HAP-1 (cell line): Measurements from ENCODE around the gene GAS7.
"Not testable (repeated sequence)": the region's sequence is repeated elsewhere in the genome, so short reads cannot be mapped to it uniquely, and the experiment has no call there.

ENCODE experiments used
- DNase-seq, 2 experiments: peaks; one replicate each; pipeline ENCODE4 v3.0.0-alpha.2; 2016 to 2020; ENCODE audit warnings: low spot score in 2 of 2
- H3K27me3 ChIP-seq: fragments of 250-450 bp; sonication (Bioruptor Pico); 2 replicates; pipeline ENCODE4 v1.5.1; 2020; ENCODE audit warnings: low read depth, mild to moderate bottlenecking, moderate library complexity
- H3K36me3 ChIP-seq: fragments of 250-450 bp; sonication (Bioruptor Pico); replicated peaks from 2 replicates; pipeline ENCODE4 v1.5.1; 2020; ENCODE audit warnings: mild to moderate bottlenecking
- H3K4me1 ChIP-seq: fragments of 250-450 bp; sonication (Bioruptor Pico); 2 replicates; pipeline ENCODE4 v1.5.1; 2020; ENCODE audit warnings: mild to moderate bottlenecking
- H3K4me3 ChIP-seq: fragments of 250-450 bp; sonication (Bioruptor Pico); 2 replicates; pipeline ENCODE4 v1.5.1; 2020; ENCODE audit warnings: mild to moderate bottlenecking, moderate library complexity
- H3K9me3 ChIP-seq: fragments of 250-450 bp; sonication (Bioruptor Pico); 2 replicates; pipeline ENCODE4 v1.5.1; 2020; ENCODE audit warnings: mild to moderate bottlenecking, moderate library complexity
- in situ Hi-C: fragments of 300-500 bp; cut with MboI; formaldehyde crosslinking; loops from 3 replicates; pipeline ENCODE4 v1.14.3; 2020; ENCODE audit warnings: low sequenced_read_pairs, inconsistent platforms, mixed read lengths

Gene GAS7

DNA sequence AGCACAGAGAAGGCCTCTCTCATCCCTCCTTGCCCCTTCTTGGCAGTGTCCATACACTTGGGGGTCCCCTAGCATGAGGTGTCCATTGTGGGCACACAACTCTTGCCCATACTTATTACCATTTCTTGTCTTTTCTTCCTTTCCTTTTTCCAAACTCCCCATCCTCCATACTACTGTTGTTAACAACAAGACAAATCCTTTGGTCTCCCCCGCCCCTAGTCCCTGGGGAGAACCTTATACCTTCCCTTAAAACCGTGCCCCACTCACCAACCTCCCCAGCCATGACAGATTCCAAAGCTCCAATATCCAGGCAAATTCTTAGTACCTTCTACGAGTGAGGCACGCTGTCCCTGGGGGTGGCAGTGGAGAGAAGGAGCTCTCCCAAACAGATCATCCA is 82.9 kb downstream of the GAS7 start:
- in situ Hi-C loops, result no loop called here
- Histone ChIP-seq H3K4me1 (no peaks in the 10 kb centered on the region), H3K27me3 (no peaks in the 10 kb centered on the region), H3K9me3 (no peaks in the 10 kb centered on the region), H3K36me3 (no peaks in the 10 kb centered on the region), H3K4me3 (no peak overlapping the region)
- no peak for DNase-seq

DNA sequence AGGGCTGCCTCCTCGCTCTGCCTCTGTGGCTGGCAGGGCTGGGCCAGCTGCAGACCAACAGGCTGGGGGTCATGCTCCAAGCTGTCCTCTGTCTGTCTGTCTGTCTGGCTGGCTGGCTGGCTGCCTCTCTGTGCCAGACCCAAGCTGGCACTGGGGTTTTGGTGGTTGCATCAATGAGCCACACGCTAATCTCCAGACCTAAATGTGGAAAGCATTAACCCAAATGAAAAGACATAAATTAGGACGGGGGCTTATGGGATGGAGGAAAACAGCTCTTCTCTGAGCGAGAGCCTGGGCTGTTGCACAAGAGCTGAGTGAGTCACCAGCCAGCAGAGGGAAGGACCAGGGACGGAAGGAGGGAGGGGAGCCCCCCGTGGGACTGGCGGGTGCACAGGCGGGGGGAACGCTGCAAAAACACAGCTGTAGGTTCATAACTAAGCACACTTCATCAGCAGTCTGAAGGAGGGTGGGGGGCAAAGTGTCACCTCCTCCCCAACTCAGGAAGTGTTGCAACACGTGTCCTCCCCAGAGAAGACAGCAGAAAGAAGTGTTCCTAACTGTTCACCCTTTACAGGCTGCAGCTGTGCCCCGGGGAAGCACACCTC is 83.4 kb downstream of the GAS7 start:
- in situ Hi-C loops, result no loop called here
- DNase-seq, result no peak
- no peaks in the 10 kb centered on the region for H3K4me1 ChIP-seq
- H3K4me3 ChIP-seq, result no peak overlapping the region
- H3K27me3 ChIP-seq, result no peaks in the 10 kb centered on the region
- H3K36me3 ChIP-seq, result no peaks in the 10 kb centered on the region
- H3K9me3 ChIP-seq, result no peaks in the 10 kb centered on the region

DNA sequence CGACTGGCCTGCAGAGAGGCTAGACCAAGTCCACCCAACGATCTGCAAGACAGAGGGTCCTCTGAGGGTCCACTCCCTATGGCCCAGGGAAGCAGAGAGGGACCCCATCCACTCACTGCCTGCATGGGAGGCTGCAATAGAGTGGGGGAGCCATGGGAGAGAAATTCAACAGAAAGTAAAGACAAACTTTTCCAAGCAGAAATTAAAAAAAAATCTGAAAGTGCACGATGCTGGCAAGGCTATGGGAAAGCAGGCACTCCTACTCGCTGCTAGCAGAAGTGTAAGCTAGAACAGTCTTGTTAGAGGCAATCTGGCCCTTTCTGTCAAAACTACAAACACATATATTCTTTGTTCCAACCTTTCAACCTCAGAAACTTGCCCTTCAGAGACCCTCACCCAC is 85.4 kb downstream of the GAS7 start:
- no peaks in the 10 kb centered on the region for H3K9me3 ChIP-seq
- no peak for DNase-seq
- H3K4me1 ChIP-seq, result no peaks in the 10 kb centered on the region
- in situ Hi-C loops, result no loop called here
- no peaks in the 10 kb centered on the region for H3K36me3 ChIP-seq
- no peaks in the 10 kb centered on the region for H3K27me3 ChIP-seq
- no peak overlapping the region for H3K4me3 ChIP-seq

DNA sequence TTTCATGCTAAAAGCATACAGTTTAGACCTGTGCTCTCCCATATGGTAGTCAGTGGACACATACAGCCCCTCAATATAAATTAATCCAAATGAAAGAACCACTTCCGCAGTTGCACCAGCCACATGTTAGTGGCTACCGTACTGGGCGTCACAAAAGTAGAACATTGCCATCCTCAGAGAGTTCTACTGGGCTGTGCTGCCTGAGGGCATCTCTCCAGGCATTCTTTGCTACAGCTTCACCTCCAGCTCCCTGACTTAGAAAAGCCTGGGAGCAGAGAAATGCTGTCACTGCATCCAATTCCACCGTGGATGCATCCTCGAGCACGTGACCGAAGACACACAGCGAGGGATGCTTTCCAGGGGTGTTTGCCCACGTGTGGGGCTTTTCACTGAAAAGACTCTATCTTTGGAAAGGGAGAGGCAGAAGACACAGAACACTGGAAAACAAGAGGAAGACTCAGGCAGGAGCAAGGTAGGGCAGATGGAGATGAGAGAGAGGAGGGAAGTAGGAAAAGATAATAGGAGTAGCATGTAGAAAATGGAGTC is 86.4 kb downstream of the GAS7 start:
- in situ Hi-C loops, result no loop called here
- DNase-seq, result no peak
- no peaks in the 10 kb centered on the region for H3K4me1 ChIP-seq
- no peaks in the 10 kb centered on the region for H3K36me3 ChIP-seq
- H3K9me3 ChIP-seq, result no peaks in the 10 kb centered on the region
- no peak overlapping the region for H3K4me3 ChIP-seq
- H3K27me3 ChIP-seq, result no peaks in the 10 kb centered on the region

DNA sequence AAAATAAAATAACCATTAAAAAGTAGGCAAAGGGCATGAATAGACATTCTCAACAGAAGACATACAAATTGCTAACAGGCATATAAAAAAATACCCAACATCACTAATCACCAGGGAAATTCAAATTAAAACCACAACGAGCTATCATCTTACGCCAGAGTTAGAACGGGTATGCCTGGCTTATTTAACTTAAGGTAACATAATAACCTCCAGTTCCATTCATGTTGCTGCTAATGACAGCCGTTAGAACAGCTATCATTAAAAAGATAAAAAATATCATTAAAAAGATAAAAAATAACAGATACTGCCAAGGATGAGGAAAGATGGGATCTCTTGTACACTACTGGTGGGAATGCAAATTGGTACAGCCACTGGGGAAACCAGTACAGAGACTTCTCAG is 89.3 kb downstream of the GAS7 start:
- no peaks in the 10 kb centered on the region for H3K4me1 ChIP-seq
- no peak overlapping the region for H3K4me3 ChIP-seq
- H3K9me3 ChIP-seq, result no peaks in the 10 kb centered on the region
- in situ Hi-C loops, result no loop called here
- no peak for DNase-seq
- no peaks in the 10 kb centered on the region for H3K36me3 ChIP-seq
- H3K27me3 ChIP-seq, result no peaks in the 10 kb centered on the region

DNA sequence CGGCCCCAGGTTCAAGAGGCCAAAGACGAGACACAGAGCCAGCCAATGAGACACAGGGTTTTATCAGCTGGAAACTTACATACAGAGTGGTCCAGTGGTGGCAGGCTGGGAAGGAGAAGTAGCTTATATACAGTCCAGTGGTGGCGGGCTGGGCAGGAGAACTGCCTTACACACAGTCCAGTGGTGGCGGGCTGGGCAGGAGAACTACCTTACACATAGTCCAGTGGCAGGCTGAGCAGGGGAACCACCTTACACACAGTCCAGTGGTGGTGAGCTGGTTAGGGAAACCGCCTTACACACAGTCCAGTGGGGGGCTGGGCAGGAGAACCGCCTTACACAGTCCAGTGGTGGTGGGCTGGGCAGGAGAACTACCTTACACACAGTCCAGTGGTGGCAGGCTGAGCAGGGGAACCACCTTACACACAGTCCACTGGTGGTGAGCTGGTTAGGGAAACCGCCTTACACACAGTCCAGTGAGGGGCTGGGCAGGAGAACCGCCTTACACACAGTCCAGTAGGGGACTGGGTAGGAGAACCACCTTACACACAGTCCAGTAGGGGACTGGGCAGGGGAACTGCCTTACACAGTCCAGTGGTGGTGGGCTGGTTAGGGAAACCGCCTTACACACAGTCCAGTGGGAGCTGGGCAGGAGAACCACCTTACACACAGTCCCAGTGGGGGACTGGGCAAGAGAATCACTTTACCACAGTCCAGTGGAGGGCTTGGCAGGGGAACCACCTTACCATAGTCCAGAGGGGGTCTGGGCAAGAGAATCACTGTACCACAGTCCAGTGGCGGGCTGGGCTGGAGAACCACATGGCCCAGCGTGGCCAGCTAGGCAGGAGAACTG is 90.9 kb downstream of the GAS7 start:
- no peaks in the 10 kb centered on the region for H3K4me1 ChIP-seq
- no peak overlapping the region for H3K4me3 ChIP-seq
- in situ Hi-C loops, result no loop called here
- no peaks in the 10 kb centered on the region for H3K36me3 ChIP-seq
- DNase-seq, result no peak
- H3K9me3 ChIP-seq, result no peaks in the 10 kb centered on the region
- no peaks in the 10 kb centered on the region for H3K27me3 ChIP-seq

DNA sequence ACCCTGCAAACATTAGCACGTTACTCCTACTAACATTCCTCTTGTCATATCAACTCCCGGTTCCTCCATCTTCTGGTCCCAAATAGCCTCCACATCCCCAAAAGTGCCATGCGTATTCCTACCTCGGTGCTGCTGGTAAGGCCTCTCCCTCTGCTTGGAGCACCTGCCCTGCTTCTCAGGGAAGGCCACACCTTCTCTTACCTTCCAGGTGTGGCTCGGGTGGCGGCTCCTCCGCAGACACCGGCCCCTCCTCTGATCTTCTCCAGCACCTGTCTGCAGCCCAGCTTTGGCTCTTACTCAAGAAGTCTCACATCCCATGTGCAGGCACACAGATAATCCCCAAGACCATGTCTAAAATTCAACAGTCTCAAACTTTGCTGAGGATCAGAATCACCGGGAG is 92.3 kb downstream of the GAS7 start:
- Histone ChIP-seq H3K4me3 (no peak overlapping the region), H3K4me1 (no peaks in the 10 kb centered on the region), H3K36me3 (no peaks in the 10 kb centered on the region), H3K9me3 (no peaks in the 10 kb centered on the region), H3K27me3 (no peaks in the 10 kb centered on the region)
- no peak for DNase-seq
- in situ Hi-C loops, result no loop called here

DNA sequence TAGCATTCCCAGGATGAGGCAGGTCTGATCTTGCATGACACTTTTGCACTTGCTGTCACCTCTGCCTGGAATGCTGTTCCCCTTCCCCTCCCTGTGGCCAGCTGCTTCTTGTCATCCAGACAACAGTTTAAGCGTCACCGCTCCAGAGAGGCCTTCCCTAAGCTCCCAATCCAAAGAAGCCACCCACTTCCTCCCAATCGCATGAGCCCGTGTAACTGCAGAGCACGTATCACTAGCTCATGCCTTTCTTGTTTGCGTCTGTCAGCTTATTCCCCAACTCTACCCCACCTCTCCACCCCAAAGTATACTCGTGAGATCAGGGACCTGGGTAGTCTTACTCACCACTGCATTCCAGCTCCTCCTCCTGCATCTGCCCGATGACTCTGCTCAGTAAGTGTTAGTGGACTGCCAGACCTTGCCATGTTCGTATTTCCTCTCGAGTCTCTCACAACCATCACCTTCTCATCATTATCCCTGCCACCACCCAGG is 92.8 kb downstream of the GAS7 start:
- H3K4me1 ChIP-seq, result no peaks in the 10 kb centered on the region
- H3K4me3 ChIP-seq, result no peak overlapping the region
- in situ Hi-C loops, result no loop called here
- DNase-seq, result no peak
- H3K9me3 ChIP-seq, result no peaks in the 10 kb centered on the region
- H3K27me3 ChIP-seq, result no peaks in the 10 kb centered on the region
- H3K36me3 ChIP-seq, result no peaks in the 10 kb centered on the region

DNA sequence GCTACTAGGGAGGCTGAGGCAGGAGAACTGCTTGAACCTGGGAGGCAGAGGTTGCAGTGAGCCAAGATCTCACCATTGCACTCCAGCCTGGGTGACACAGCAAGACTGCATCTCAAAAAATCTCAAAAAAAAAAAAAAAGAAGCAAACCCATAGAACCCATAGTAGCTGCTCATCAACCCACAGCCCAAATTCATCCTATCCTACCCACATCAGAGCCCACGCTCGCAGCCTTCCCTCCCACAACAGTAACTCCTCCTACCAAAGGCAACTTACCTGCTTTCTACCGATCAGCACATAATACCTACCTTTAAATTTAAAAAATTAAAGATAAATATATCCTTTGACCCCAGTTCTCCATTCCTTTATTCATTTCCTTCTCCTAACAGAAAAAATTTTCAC is 94.7 kb downstream of the GAS7 start:
- H3K9me3 ChIP-seq, result no peaks in the 10 kb centered on the region
- no peaks in the 10 kb centered on the region for H3K36me3 ChIP-seq
- H3K4me3 ChIP-seq, result no peak overlapping the region
- no peaks in the 10 kb centered on the region for H3K27me3 ChIP-seq
- in situ Hi-C loops, result no loop called here
- no peak for DNase-seq
- no peaks in the 10 kb centered on the region for H3K4me1 ChIP-seq

DNA sequence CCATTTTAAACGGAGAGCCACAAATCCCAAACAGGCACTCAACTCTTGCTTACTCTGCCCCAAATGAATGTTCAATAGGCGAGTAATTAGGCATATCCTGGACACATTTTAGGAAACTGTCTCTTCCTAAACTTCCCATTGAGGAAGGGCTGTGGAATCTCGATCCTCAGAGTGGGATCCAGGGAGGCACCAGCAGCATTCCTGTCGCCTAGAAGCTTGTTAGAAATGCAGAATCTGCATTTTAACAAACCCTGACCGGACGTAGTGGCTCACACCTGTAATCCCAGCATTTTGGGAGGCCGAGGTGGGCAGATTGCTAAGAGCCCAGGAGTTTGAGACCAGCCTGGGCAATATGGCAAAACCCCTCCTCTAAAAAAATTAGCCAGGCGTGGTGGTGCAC is 95.6 kb downstream of the GAS7 start:
- Histone ChIP-seq H3K4me3 (no peak overlapping the region), H3K4me1 (no peaks in the 10 kb centered on the region), H3K27me3 (no peaks in the 10 kb centered on the region), H3K36me3 (no peaks in the 10 kb centered on the region), H3K9me3 (no peaks in the 10 kb centered on the region)
- in situ Hi-C loops, result no loop called here
- no peak for DNase-seq

DNA sequence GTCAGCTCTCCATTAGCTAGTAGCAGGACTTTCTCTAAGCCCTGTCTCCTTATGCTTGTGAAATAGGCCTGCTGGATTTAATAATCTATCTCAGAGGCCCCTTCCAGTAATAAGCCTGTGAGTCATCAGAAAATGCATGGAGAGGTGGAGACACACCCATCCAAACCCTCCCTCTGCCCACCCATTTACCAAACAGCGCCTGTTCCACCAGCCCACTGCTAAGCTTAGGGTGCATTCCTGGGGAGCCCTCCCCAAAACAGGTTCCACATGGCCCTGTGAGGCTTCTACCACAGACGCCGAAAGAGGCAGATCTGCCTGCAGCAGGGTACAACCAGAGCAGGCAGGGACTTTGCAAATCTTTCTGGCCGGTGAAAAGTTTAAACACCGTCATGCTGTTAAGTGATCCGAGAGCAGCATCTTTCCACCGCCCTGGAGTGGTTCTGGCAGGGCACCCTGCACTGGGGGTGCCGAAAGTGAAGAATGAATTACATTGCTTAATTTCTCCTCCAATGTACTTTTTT is 99.3 kb downstream of the GAS7 start:
- no peak for DNase-seq

DNA sequence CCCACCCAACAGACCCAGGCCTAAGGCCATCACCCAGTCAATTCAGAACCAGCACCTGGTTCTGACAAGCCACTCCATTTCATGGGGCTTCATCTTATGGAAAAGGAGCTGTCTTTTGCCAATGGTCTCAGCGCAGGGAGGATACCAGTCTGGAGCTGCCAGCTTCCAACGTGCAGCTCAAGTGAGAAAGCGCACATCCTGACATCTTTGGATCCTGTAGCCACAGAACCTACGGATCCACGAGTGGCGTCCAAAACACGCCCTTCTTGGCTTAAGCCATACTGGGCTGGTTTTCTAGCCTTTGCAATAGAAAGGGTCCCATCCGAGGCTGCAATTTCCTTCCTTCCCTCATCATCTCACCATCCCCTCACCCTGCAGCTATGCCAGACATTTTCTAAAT is 101.8 kb downstream of the GAS7 start:
- H3K36me3 ChIP-seq, result no peaks in the 10 kb centered on the region
- in situ Hi-C loops, result loop anchor here (25.0 kb wide), 1 partner anchor 91 kb away; the partner anchor contains the start of gene GAS7
- no peaks in the 10 kb centered on the region for H3K9me3 ChIP-seq
- DNase-seq, result no peak
- H3K27me3 ChIP-seq, result no peaks in the 10 kb centered on the region
- no peak overlapping the region for H3K4me3 ChIP-seq
- H3K4me1 ChIP-seq, result no peaks in the 10 kb centered on the region

More for the DNA sequence above, 99.3 kb downstream of the GAS7 start:
- no peaks in the 10 kb centered on the region for H3K4me1 ChIP-seq
- in situ Hi-C loops, result loop anchor here (25.0 kb wide), 1 partner anchor 88 kb away; the partner anchor contains the start of gene GAS7
- H3K9me3 ChIP-seq, result no peaks in the 10 kb centered on the region
- no peaks in the 10 kb centered on the region for H3K36me3 ChIP-seq
- no peak overlapping the region for H3K4me3 ChIP-seq
- H3K27me3 ChIP-seq, result no peaks in the 10 kb centered on the region

DNA sequence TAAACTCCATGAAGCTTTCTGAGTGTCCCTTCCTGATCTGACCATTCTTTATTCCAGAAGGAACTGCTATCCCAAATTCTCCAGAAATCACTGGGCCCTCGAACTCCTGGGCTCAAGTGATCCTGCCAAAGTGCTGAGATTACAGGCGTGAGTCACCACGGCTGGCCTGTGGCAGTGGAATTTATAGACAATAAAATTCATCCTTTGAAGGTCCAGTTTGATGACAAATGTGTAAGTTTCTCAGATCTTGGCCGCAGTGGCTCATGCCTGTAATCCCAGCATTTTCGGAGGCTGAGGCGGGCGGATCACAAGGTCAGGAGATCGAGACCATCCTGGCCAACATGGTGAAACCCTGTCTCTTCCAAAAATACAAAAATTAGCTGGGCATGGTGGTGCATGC is 103.1 kb downstream of the GAS7 start:
- H3K36me3 ChIP-seq, H3K4me3 ChIP-seq, H3K9me3 ChIP-seq, H3K4me1 ChIP-seq, H3K27me3 ChIP-seq, DNase-seq: not testable (repeated sequence)
- in situ Hi-C loops, result loop anchor here (25.0 kb wide), 1 partner anchor 92 kb away; the partner anchor contains the start of gene GAS7

DNA sequence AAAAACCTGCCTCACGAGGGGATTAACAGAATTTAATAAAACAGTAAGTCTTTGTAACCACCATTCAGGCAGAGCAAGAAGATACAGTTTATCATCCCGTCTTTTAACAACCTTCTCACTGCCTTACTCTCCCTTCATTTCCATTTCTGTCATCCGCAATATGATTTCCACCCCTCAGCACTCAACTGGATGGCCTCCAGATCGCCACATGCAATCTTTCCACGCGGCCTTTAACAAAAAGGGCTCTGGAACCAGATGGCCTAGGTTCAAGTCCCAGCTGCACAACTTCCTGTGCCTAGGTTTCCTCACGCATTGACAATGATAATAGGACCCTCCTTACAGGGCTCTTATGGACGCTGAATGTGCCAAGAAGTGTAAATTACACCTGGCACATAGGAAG is 103.6 kb downstream of the GAS7 start:
- no peak overlapping the region for H3K4me3 ChIP-seq
- no peaks in the 10 kb centered on the region for H3K9me3 ChIP-seq
- in situ Hi-C loops, result loop anchor here (25.0 kb wide), 1 partner anchor 93 kb away; the partner anchor contains the start of gene GAS7
- no peaks in the 10 kb centered on the region for H3K36me3 ChIP-seq
- no peak for DNase-seq
- H3K27me3 ChIP-seq, result no peaks in the 10 kb centered on the region
- H3K4me1 ChIP-seq, result no peaks in the 10 kb centered on the region
